Measurements from ENCODE around the gene NPAP1.
"Not testable (repeated sequence)": the region's sequence is repeated elsewhere in the genome, so short reads cannot be mapped to it uniquely, and the experiment has no call there.

The NPAP1 gene

GRCh38 chr15:24675332-24676144, at the start of gene NPAP1:
NPAP1 (plus strand) TSS chr15:24675775; CDS start chr15:24675868, 93 bp downstream.
- DNase-seq (ENCODE audit: low read depth) = no peak

GRCh38 chr15:24627443-24627842, 48.1 kb upstream of the NPAP1 start:
- no peak for DNase-seq (ENCODE audit: low read depth)

GRCh38 chr15:24633082-24633481, 42.5 kb upstream of the NPAP1 start:
- no peak for DNase-seq (ENCODE audit: low read depth)

- DNase-seq (ENCODE audit: low read depth) = not testable (repeated sequence)
Observed at GRCh38 chr15:24639412-24639811, 36.2 kb upstream of the NPAP1 start.

- DNase-seq (ENCODE audit: low read depth) = no peak
Observed at GRCh38 chr15:24645627-24646026, 29.9 kb upstream of the NPAP1 start.

- DNase-seq (ENCODE audit: low read depth) = no peak
Observed at GRCh38 chr15:24659622-24660021, 16.0 kb upstream of the NPAP1 start.

- no peak for DNase-seq (ENCODE audit: low read depth)
Observed at GRCh38 chr15:24662991-24663390, 12.6 kb upstream of the NPAP1 start.

- DNase-seq (ENCODE audit: low read depth) = no peak
Observed at GRCh38 chr15:24676431-24676830, 856 bp downstream of the NPAP1 start.

GRCh38 chr15:24678485-24678884, 2.9 kb downstream of the NPAP1 start:
- no peak for DNase-seq (ENCODE audit: low read depth)

GRCh38 chr15:24682002-24682401, 6.4 kb downstream of the NPAP1 start:
- DNase-seq (ENCODE audit: low read depth) = no peak

- not testable (repeated sequence) for DNase-seq (ENCODE audit: low read depth)
Observed at GRCh38 chr15:24682905-24683304, 7.3 kb downstream of the NPAP1 start.

GRCh38 chr15:24683736-24684135, 8.2 kb downstream of the NPAP1 start:
- DNase-seq (ENCODE audit: low read depth) = no peak

GRCh38 chr15:24684313-24684712, 8.7 kb downstream of the NPAP1 start:
- no peak for DNase-seq (ENCODE audit: low read depth)

- no peak for DNase-seq (ENCODE audit: low read depth)
Observed at GRCh38 chr15:24696201-24696600, 20.6 kb downstream of the NPAP1 start.

- no peak for DNase-seq (ENCODE audit: low read depth)
Observed at GRCh38 chr15:24696842-24697241, 21.3 kb downstream of the NPAP1 start.

- DNase-seq (ENCODE audit: low read depth) = no peak
Observed at GRCh38 chr15:24718289-24719082, 42.9 kb downstream of the NPAP1 start.

GRCh38 chr15:24729760-24730159, 54.2 kb downstream of the NPAP1 start:
- DNase-seq (ENCODE audit: low read depth) = no peak

Data from stimulated activated CD8-positive, alpha-beta memory T cell treated with anti-CD3 and anti-CD28 coated beads, Interleukin-12 subunit alpha, Interleukin-12 subunit beta, amount 100 ng/mL, for 1 hour (primary cell).